A673 (cell line): ENCODE results near the gene DEDD. TPM values are rescaled to one million over a fixed set of nuclear protein-coding genes. Genes with fewer than 3 reads are reported as not detected.

Experiments used
- BruUV-seq: library from RNA; stranded (reverse); fragments of 400-500 nt; replicated peaks from 2 replicates; lab custom pipeline; 2021; lab: Mats Ljungman, UMichigan
- CTCF ChIA-PET: fragments of 300-600 bp; sonication (Branson Sonifier 250); formaldehyde crosslinking; loops from one replicate; lab custom pipeline; 2022; ENCODE audit warnings: antibody characterized with exemption; lab: Charles Lee
- POLR2A ChIA-PET: fragments of 300-600 bp; sonication (Branson Sonifier 250); formaldehyde crosslinking; loops from one replicate; lab custom pipeline; 2022; ENCODE audit warnings: antibody characterized with exemption; ENCODE audit not compliant: low non-redundant PET; lab: Charles Lee
- DNase-seq: peaks from one replicate; pipeline ENCODE4 v3.0.0-alpha.2; 2015; ENCODE audit warnings: low spot score
- H3K27ac ChIP-seq: fragments of 200-600 bp; sonication (generic); 2 replicates; pipeline ENCODE4 v1.5.1; 2016; ENCODE audit warnings: mixed run types, low read depth, mild to moderate bottlenecking, mixed read lengths, antibody characterized with exemption, low read length; ENCODE audit not compliant: poor library complexity, severe bottlenecking
- H3K27me3 ChIP-seq: fragments of 200-600 bp; sonication (generic); replicated peaks from 2 replicates; pipeline ENCODE4 v1.6.1; 2017; ENCODE audit warnings: mixed run types, low read depth, mild to moderate bottlenecking, mixed read lengths, antibody characterized with exemption, low read length; ENCODE audit not compliant: insufficient read depth, poor library complexity
- H3K36me3 ChIP-seq: fragments of 200-600 bp; sonication (generic); 2 replicates; pipeline ENCODE4 v1.6.1; 2016; ENCODE audit warnings: mixed run types, mild to moderate bottlenecking, mixed read lengths, antibody characterized with exemption, low read length; ENCODE audit not compliant: insufficient read depth, poor library complexity, severe bottlenecking
- H3K4me1 ChIP-seq: fragments of 200-600 bp; sonication (generic); 2 replicates; pipeline ENCODE4 v1.6.1; 2017; ENCODE audit warnings: mixed run types, mild to moderate bottlenecking, mixed read lengths, antibody characterized with exemption, low read length; ENCODE audit not compliant: insufficient read depth, poor library complexity, severe bottlenecking
- H3K4me3 ChIP-seq: fragments of 200-600 bp; sonication (generic); 2 replicates; pipeline ENCODE4 v1.5.1; 2016; ENCODE audit warnings: low read depth, mixed run types, mild to moderate bottlenecking, mixed read lengths, low read length; ENCODE audit not compliant: poor library complexity, severe bottlenecking
- H3K9me3 ChIP-seq: fragments of 200-600 bp; sonication (generic); 2 replicates; pipeline ENCODE4 v1.6.1; 2016; ENCODE audit warnings: mixed run types, low read depth, mild to moderate bottlenecking, mixed read lengths, antibody characterized with exemption, low read length; ENCODE audit not compliant: poor library complexity, severe bottlenecking
- CTCF ChIP-seq: fragments of 300-800, 200-600 bp; sonication (generic); conservative IDR thresholded peaks from 2 replicates; pipeline ENCODE4 v1.5.1; 2017; ENCODE audit warnings: low read depth, mild to moderate bottlenecking, antibody characterized with exemption, low read length, moderate library complexity, mixed read lengths
- EZH2 ChIP-seq: fragments of 200-600 bp; sonication (generic); IDR thresholded peaks from 2 replicates; pipeline ENCODE4 v1.6.1; 2017; ENCODE audit warnings: borderline replicate concordance, low read depth, mild to moderate bottlenecking, mixed read lengths, antibody characterized with exemption, low read length; ENCODE audit not compliant: poor library complexity, severe bottlenecking
- intact Hi-C: fragments of 100-400 bp; cut with micrococcal nuclease; formaldehyde crosslinking; loops from one replicate; pipeline ENCODE4 v1.10.0; 2022; ENCODE audit not compliant: unreplicated experiment
- total RNA-seq: library from RNA; stranded (reverse); gene quantifications from 2 replicates; pipeline ENCODE4 v1.2.3, GENCODE V29; 2021

The DEDD gene
- total RNA-seq, 1 experiment from 2014 or later, result 54.6 TPM

DNA sequence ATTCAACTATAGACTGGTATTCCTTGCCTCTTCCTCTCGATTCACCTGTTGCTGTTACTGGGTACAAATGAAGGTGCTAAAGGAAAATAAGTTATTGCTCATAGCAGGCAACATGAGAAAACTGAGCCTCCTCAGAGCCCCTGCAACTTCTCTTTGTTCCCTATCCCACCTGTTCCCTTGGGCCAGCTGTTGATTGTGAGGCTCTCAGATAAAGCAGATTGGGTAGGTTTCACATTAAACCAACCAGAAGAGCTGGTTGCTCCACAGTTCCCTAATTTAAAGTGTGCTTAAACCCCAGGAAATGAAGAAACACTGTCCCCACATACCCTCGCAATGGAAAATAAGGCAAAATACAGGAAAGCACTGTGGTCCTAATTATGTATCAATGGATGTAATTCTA lies 4.8 kb downstream of the DEDD start:
- Histone ChIP-seq H3K27me3 (no peaks in the 10 kb centered on the region), H3K4me3 (no peak overlapping the region), H3K9me3 (no peaks in the 10 kb centered on the region), H3K27ac (no peak overlapping the region), H3K36me3 (peaks cover 65% of the 10 kb centered on the region), H3K4me1 (peaks cover 11% of the 10 kb centered on the region)
- intact Hi-C loops, result no loop called here
- POLR2A ChIA-PET, result no interaction called here
- no TSS peak for BruUV-seq
- no peak for DNase-seq
- CTCF ChIA-PET, result interaction anchor here (0.6 kb wide), 1 partner anchor 30 kb away, joined by 3 read pairs; the partner anchor contains the start of gene KLHDC9
- no peak for TF ChIP-seq CTCF
- TF ChIP-seq EZH2, result no peak

- intact Hi-C loops, result no loop called here
- DNase-seq, result no peak
- Histone ChIP-seq H3K4me3 (no peak overlapping the region), H3K9me3 (no peaks in the 10 kb centered on the region), H3K36me3 (peaks cover 70% of the 10 kb centered on the region), H3K4me1 (peaks cover 9% of the 10 kb centered on the region), H3K27ac (no peak overlapping the region), H3K27me3 (no peaks in the 10 kb centered on the region)
- BruUV-seq, result no TSS peak
- TF ChIP-seq EZH2 (no peak), CTCF (no peak)
- POLR2A ChIA-PET, result no interaction called here
- CTCF ChIA-PET, result interaction anchor here (0.6 kb wide), 1 partner anchor 155 kb away, joined by 6 read pairs; no protein-coding TSS in a partner anchor
Measured at GRCh38 chr1:161122967-161123366, 9.5 kb downstream of the DEDD start.

DNA sequence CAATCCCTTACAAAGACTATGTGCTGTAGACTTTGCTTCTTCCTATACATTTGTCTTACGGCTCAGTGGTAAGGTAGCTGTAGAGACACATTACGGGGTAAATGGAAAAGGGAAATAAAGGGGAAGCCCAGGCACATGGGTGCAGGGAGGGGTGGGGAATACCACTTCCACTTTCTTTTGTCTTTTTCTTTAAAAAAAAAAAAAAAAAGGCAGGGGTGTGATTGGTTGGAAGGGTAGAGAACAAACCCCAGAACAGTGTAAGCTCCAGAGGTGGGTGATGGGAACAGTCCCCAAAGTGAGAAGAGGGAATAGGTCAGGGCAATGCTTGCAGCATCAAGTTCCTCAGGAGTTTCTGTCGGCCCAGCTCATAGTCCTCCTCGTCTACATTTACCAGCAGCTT lies 10.6 kb downstream of the DEDD start:
- Histone ChIP-seq H3K4me1 (peaks cover 12% of the 10 kb centered on the region), H3K27ac (no peak overlapping the region), H3K4me3 (no peak overlapping the region), H3K36me3 (peaks cover 59% of the 10 kb centered on the region), H3K27me3 (no peaks in the 10 kb centered on the region), H3K9me3 (no peaks in the 10 kb centered on the region)
- DNase-seq, result no peak
- intact Hi-C loops, result no loop called here
- no TSS peak for BruUV-seq
- CTCF ChIA-PET, result no interaction called here
- TF ChIP-seq EZH2 (no peak), CTCF (no peak)
- POLR2A ChIA-PET, result interaction anchor here (0.7 kb wide), 1 partner anchor 77 kb away, joined by 5 read pairs; the partner anchor contains the start of gene ADAMTS4
